ENCODE data around the gene ALDOB.

ALDOB gene

GRCh38 chr9:101480386-101480785 is 44.8 kb upstream of the ALDOB start:
- Histone ChIP-seq H3K9me2 (replicated peaks; ENCODE audit: control insufficient read depth, low read length) (no peaks in the 10 kb centered on the region), H3F3A (ENCODE audit: control insufficient read depth, insufficient read depth) (no peaks in the 10 kb centered on the region), H3K27ac (ENCODE audit: low read depth, low read length) (no peak overlapping the region), H3K4me2 (ENCODE audit: low read length) (no peak overlapping the region), H3K27me3 (ENCODE audit: control insufficient read depth, low read length) (no peaks in the 10 kb centered on the region), H3K9me3 (ENCODE audit: control insufficient read depth, insufficient read depth, low read length) (no peaks in the 10 kb centered on the region), H3K4me3 (ENCODE audit: low read length) (no peak overlapping the region), H4K20me1 (ENCODE audit: control insufficient read depth, insufficient read depth, low read depth, low read length) (no peaks in the 10 kb centered on the region), H3K36me3 (ENCODE audit: control insufficient read depth, low read length) (no peaks in the 10 kb centered on the region), H3K4me1 (ENCODE audit: control insufficient read depth, low read length) (no peaks in the 10 kb centered on the region), H3K79me2 (ENCODE audit: control insufficient read depth, low read length) (no peaks in the 10 kb centered on the region)
- TF ChIP-seq EZH2phosphoT487 (IDR thresholded peaks at IDR 0.05; ENCODE audit: borderline replicate concordance, low read length) (no peak), CTCF (IDR thresholded peaks at IDR 0.05; ENCODE audit: low read depth, low read length, poor library complexity, severe bottlenecking) (no peak)

GRCh38 chr9:101479338-101480030 is 43.9 kb upstream of the ALDOB start:
- Histone ChIP-seq H3F3A (ENCODE audit: control insufficient read depth, insufficient read depth) (no peaks in the 10 kb centered on the region), H3K4me2 (ENCODE audit: low read length) (no peak overlapping the region), H3K4me3 (ENCODE audit: low read length) (no peak overlapping the region), H3K36me3 (ENCODE audit: control insufficient read depth, low read length) (no peaks in the 10 kb centered on the region), H3K79me2 (ENCODE audit: control insufficient read depth, low read length) (no peaks in the 10 kb centered on the region), H3K27ac (ENCODE audit: low read depth, low read length) (no peak overlapping the region), H3K9me3 (ENCODE audit: control insufficient read depth, insufficient read depth, low read length) (no peaks in the 10 kb centered on the region), H3K9me2 (replicated peaks; ENCODE audit: control insufficient read depth, low read length) (no peaks in the 10 kb centered on the region), H4K20me1 (ENCODE audit: control insufficient read depth, insufficient read depth, low read depth, low read length) (no peaks in the 10 kb centered on the region), H3K27me3 (ENCODE audit: control insufficient read depth, low read length) (no peaks in the 10 kb centered on the region), H3K4me1 (ENCODE audit: control insufficient read depth, low read length) (no peaks in the 10 kb centered on the region)
- TF ChIP-seq EZH2phosphoT487 (IDR thresholded peaks at IDR 0.05; ENCODE audit: borderline replicate concordance, low read length) (no peak), CTCF (IDR thresholded peaks at IDR 0.05; ENCODE audit: low read depth, low read length, poor library complexity, severe bottlenecking) (no peak)

GRCh38 chr9:101478906-101479305 is 43.3 kb upstream of the ALDOB start:
- Histone ChIP-seq H3F3A (ENCODE audit: control insufficient read depth, insufficient read depth) (no peaks in the 10 kb centered on the region), H3K4me3 (ENCODE audit: low read length) (no peak overlapping the region), H3K9me3 (ENCODE audit: control insufficient read depth, insufficient read depth, low read length) (no peaks in the 10 kb centered on the region), H3K4me1 (ENCODE audit: control insufficient read depth, low read length) (no peaks in the 10 kb centered on the region), H3K79me2 (ENCODE audit: control insufficient read depth, low read length) (no peaks in the 10 kb centered on the region), H3K4me2 (ENCODE audit: low read length) (no peak overlapping the region), H3K27ac (ENCODE audit: low read depth, low read length) (no peak overlapping the region), H3K36me3 (ENCODE audit: control insufficient read depth, low read length) (no peaks in the 10 kb centered on the region), H3K9me2 (replicated peaks; ENCODE audit: control insufficient read depth, low read length) (no peaks in the 10 kb centered on the region), H4K20me1 (ENCODE audit: control insufficient read depth, insufficient read depth, low read depth, low read length) (no peaks in the 10 kb centered on the region), H3K27me3 (ENCODE audit: control insufficient read depth, low read length) (peaks cover 1% of the 10 kb centered on the region; the same call in 1 of the 2 replicates)
- TF ChIP-seq EZH2phosphoT487 (IDR thresholded peaks at IDR 0.05; ENCODE audit: borderline replicate concordance, low read length) = no peak
- TF ChIP-seq CTCF (IDR thresholded peaks at IDR 0.05; ENCODE audit: low read depth, low read length, poor library complexity, severe bottlenecking) = no peak
